ENCODE measurements around the gene NRXN2.

Gene NRXN2

GRCh38 chr11:64723117-64723906, at the start of gene NRXN2:
Gene NRXN2, minus strand, starts transcription at chr11:64723197. Its CDS starts 9,498 bp downstream, at chr11:64713699.
- DNase-seq (peak; percentile 89), ATAC-seq (peak; percentile 96)

GRCh38 chr11:64772303-64773018, 49.5 kb upstream of the NRXN2 start:
- DNase-seq (no peak), ATAC-seq (no peak)

GRCh38 chr11:64771861-64772260, 48.9 kb upstream of the NRXN2 start:
- ATAC-seq: no peak

GRCh38 chr11:64770120-64770519, 47.1 kb upstream of the NRXN2 start:
- ATAC-seq (no peak), DNase-seq (no peak)

More at GRCh38 chr11:64771861-64772260, 48.9 kb upstream of the NRXN2 start:
- no peak for DNase-seq

- no peak for DNase-seq
- ATAC-seq: no peak
Measured at GRCh38 chr11:64769283-64769682, 46.3 kb upstream of the NRXN2 start.

- ATAC-seq: no peak
Measured at GRCh38 chr11:64768300-64768694, 45.3 kb upstream of the NRXN2 start.

GRCh38 chr11:64767344-64768299, 44.6 kb upstream of the NRXN2 start:
- ATAC-seq: peak; percentile 10

More at GRCh38 chr11:64768300-64768694, 45.3 kb upstream of the NRXN2 start:
- DNase-seq: no peak

GRCh38 chr11:64766881-64767280, 43.9 kb upstream of the NRXN2 start:
- DNase-seq (no peak), ATAC-seq (no peak)

More at GRCh38 chr11:64767344-64768299, 44.6 kb upstream of the NRXN2 start:
- peak; percentile 91 for DNase-seq

GRCh38 chr11:64765851-64766665, 43.1 kb upstream of the NRXN2 start:
- ATAC-seq: no peak
- DNase-seq: no peak

GRCh38 chr11:64765291-64765850, 42.4 kb upstream of the NRXN2 start:
- no peak for ATAC-seq

GRCh38 chr11:64764753-64765152, 41.8 kb upstream of the NRXN2 start:
- ATAC-seq (no peak), DNase-seq (no peak)

More at GRCh38 chr11:64765291-64765850, 42.4 kb upstream of the NRXN2 start:
- no peak for DNase-seq

- peak; percentile 32 for ATAC-seq
- peak; percentile 47 for DNase-seq
Measured at GRCh38 chr11:64764040-64764611, 41.1 kb upstream of the NRXN2 start.

GRCh38 chr11:64763526-64764039, 40.6 kb upstream of the NRXN2 start:
- no peak for DNase-seq

GRCh38 chr11:64762674-64763525, 39.9 kb upstream of the NRXN2 start:
- ATAC-seq (no peak), DNase-seq (peak; percentile 31)

More at GRCh38 chr11:64763526-64764039, 40.6 kb upstream of the NRXN2 start:
- no peak for ATAC-seq

GRCh38 chr11:64762277-64762673, 39.3 kb upstream of the NRXN2 start:
- no peak for DNase-seq
- no peak for ATAC-seq

GRCh38 chr11:64760759-64761420, 37.9 kb upstream of the NRXN2 start:
- no peak for DNase-seq

GRCh38 chr11:64759722-64760719, 37.0 kb upstream of the NRXN2 start, which contains the start of gene PYGM:
Gene PYGM, minus strand, starts transcription at chr11:64759974. Its CDS starts 76 bp downstream, at chr11:64759898.
- no peak for ATAC-seq
- DNase-seq: no peak

More at GRCh38 chr11:64760759-64761420, 37.9 kb upstream of the NRXN2 start:
- no peak for ATAC-seq
